H1 (cell line): ENCODE measurements around the gene CEP41. TPM values are rescaled to one million over a fixed set of nuclear protein-coding genes. Genes with fewer than 3 reads are reported as not detected.

Experiments
- BCL11A ChIP-seq, 2 experiments: IDR thresholded peaks; one replicate each; pipeline ENCODE4 v1.6.1; 2011; ENCODE audit warnings: low read depth in 2 of 2, low read length in 2 of 2, mild to moderate bottlenecking in 2 of 2
- CHD1 ChIP-seq: IDR thresholded peaks from 2 replicates; pipeline ENCODE4 v1.6.1; 2012; ENCODE audit warnings: low read depth, low read length, improper control_type of control experiment
- POU5F1 ChIP-seq: IDR thresholded peaks from 2 replicates; pipeline ENCODE4 v1.6.1; 2011; ENCODE audit warnings: low read depth, mild to moderate bottlenecking, low read length, moderate library complexity
- SAP30 ChIP-seq: fragments of 300-600 bp; sonication (generic); IDR thresholded peaks from 2 replicates; pipeline ENCODE4 v1.7.1; 2012; ENCODE audit warnings: low read length, moderate library complexity, mild to moderate bottlenecking, inconsistent platforms; ENCODE audit not compliant: insufficient read depth, insufficient replicate concordance
- polyA plus RNA-seq, 7 experiments: library from polyadenylated mRNA; depleted of rRNA in 3 of 7; stranded (reverse) in 5 of 7; unstranded in 2 of 7; fragments of >200 nt in 5 of 7; fragments of 200-250 nt in 2 of 7; gene quantifications; 1 replicate in 5 of 7; 2 replicates in 1 of 7; 4 replicates in 1 of 7; pipeline versions ENCODE4 v1.2.1 to v1.2.3, GENCODE V29; 2011 to 2013; ENCODE audit warnings: missing spikeins in 2 of 7, mixed read lengths in 2 of 7
- total RNA-seq: library from RNA; stranded (reverse); fragmentation: NEBNext Ultra II Directional; extraction: Animal tissue kit (Norgen Biotek cat#: 25700); gene quantifications from 2 replicates; pipeline ENCODE4 v1.2.1, GENCODE V29; 2021
- TF ChIP-seq, protein P1 (sequence below): IDR thresholded peaks from 2 replicates; pipeline ENCODE4 v1.6.1; 2012; ENCODE audit warnings: inconsistent platforms

CEP41 gene
- total and polyA plus RNA-seq, 2 of the 8 experiments (the other 6 are each of a cell fraction or from before 2014, with no cell fraction given): 9.3 to 12.8 TPM

- TF ChIP-seq POU5F1 (no peak), BCL11A (IDR thresholded peaks at IDR 0.05; ENCODE audit: low read depth in 2 of 2, low read length in 2 of 2) (no peak), SAP30 (no peak), CHD1 (no peak)
- TF ChIP-seq, protein P1, sequence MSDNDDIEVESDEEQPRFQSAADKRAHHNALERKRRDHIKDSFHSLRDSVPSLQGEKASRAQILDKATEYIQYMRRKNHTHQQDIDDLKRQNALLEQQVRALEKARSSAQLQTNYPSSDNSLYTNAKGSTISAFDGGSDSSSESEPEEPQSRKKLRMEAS: no peak
Measured at GRCh38 chr7:130401578-130401977, 39.2 kb downstream of the CEP41 start (continued).
